ENCODE results near the gene MYL5. TPM values are rescaled to one million over a fixed set of nuclear protein-coding genes. Genes with fewer than 3 reads are reported as not detected.

MYL5 gene
- total and polyA plus RNA-seq, 2 of the 13 experiments (the other 11 are each of a cell fraction or from before 2014, with no cell fraction given): 6.5 to 16.0 TPM

GRCh38 chr4:681736-682451 is 7.6 kb downstream of the MYL5 start (continued):
- no peak for TF ChIP-seq SCMH1 (CRISPR knock-in tag; IDR thresholded peaks at IDR 0.05; ENCODE audit: borderline replicate concordance)
- no peak for TF ChIP-seq GPBP1L1 (CRISPR knock-in tag; IDR thresholded peaks at IDR 0.05)
- no peak for TF ChIP-seq ZIK1 (CRISPR knock-in tag; IDR thresholded peaks at IDR 0.05; ENCODE audit: borderline replicate concordance, low read depth)
- TF ChIP-seq ZNF333 (CRISPR knock-in tag; IDR thresholded peaks at IDR 0.05; ENCODE audit: borderline replicate concordance): no peak
- TF ChIP-seq MBD4 (IDR thresholded peaks at IDR 0.05; ENCODE audit: borderline replicate concordance, low read length): no peak
- no peak for TF ChIP-seq NR2C2 (CRISPR knock-in tag; IDR thresholded peaks at IDR 0.05; ENCODE audit: borderline replicate concordance)
- TF ChIP-seq STAT6 (CRISPR knock-in tag; IDR thresholded peaks at IDR 0.05; ENCODE audit: borderline replicate concordance): no peak
- TF ChIP-seq ZNF687 (CRISPR knock-in tag; IDR thresholded peaks at IDR 0.05): peak; percentile 56; the same call in 1 of the 2 replicates
- no peak for TF ChIP-seq ZNF329 (CRISPR knock-in tag; IDR thresholded peaks at IDR 0.05; ENCODE audit: low read depth)
- 0 out of 2 replicates have a peak, but pooled peaks have one; percentile 11 for TF ChIP-seq CTCF (CRISPR knock-in tag; IDR thresholded peaks at IDR 0.05)
- TF ChIP-seq ZNF800 (CRISPR knock-in tag; IDR thresholded peaks at IDR 0.05): peak; percentile 45; the same call in 1 of the 2 replicates
- no peak for TF ChIP-seq HNRNPLL (IDR thresholded peaks at IDR 0.05; ENCODE audit: low read depth, low read length, poor library complexity, severe bottlenecking)
- TF ChIP-seq KDM2A (CRISPR knock-in tag; IDR thresholded peaks at IDR 0.05; ENCODE audit: borderline replicate concordance, low read depth): 0 out of 2 replicates have a peak, but pooled peaks have one; percentile 54
- 0 out of 2 replicates have a peak, but pooled peaks have one; percentile 68 for TF ChIP-seq ZNF44 (CRISPR knock-in tag; IDR thresholded peaks at IDR 0.05)
